ENCODE measurements around the gene LYPD6B.

DNA sequence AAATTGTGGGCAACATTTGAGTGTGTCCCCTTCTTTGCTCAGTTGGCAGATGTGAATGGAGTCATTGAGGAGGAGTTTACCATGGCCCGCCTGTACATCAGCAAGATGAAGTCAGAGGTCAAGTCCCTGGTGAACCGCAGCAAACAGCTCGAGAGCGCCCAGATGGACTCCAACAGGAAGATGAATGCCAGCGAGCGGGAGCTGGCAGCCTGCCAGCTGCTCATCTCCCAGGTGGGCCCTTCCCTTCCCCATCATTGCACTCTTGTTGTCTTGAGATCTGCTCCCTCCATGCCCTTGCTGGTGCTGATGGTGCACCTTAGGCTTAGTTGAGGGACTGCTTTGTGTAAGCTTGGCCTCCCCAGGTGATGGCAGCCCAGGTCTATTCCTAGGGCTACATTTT is 47.5 kb upstream of the LYPD6B start:
- TF ChIP-seq YY1 (IDR thresholded peaks at IDR 0.05; ENCODE audit: extremely low read depth, insufficient replicate concordance, low read depth, low read length) (no peak), EZH2phosphoT487 (IDR thresholded peaks at IDR 0.05; ENCODE audit: borderline replicate concordance) (no peak), FOSL1 (IDR thresholded peaks at IDR 0.05; ENCODE audit: low read depth) (no peak), RAD21 (IDR thresholded peaks at IDR 0.05; ENCODE audit: low read depth) (no peak), POLR2AphosphoS5 (IDR thresholded peaks at IDR 0.05; ENCODE audit: low read depth, low read length) (no peak)
- TF ChIP-seq, protein P1, sequence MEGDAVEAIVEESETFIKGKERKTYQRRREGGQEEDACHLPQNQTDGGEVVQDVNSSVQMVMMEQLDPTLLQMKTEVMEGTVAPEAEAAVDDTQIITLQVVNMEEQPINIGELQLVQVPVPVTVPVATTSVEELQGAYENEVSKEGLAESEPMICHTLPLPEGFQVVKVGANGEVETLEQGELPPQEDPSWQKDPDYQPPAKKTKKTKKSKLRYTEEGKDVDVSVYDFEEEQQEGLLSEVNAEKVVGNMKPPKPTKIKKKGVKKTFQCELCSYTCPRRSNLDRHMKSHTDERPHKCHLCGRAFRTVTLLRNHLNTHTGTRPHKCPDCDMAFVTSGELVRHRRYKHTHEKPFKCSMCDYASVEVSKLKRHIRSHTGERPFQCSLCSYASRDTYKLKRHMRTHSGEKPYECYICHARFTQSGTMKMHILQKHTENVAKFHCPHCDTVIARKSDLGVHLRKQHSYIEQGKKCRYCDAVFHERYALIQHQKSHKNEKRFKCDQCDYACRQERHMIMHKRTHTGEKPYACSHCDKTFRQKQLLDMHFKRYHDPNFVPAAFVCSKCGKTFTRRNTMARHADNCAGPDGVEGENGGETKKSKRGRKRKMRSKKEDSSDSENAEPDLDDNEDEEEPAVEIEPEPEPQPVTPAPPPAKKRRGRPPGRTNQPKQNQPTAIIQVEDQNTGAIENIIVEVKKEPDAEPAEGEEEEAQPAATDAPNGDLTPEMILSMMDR (IDR thresholded peaks at IDR 0.05 in 2 of 3, conservative IDR thresholded peaks at IDR 0.05 in 1 of 3; ENCODE audit: borderline replicate concordance in 1 of 3, insufficient read depth in 1 of 3, low read depth in 2 of 3, low read length in 2 of 3) = no peak
- TF ChIP-seq, protein P2, sequence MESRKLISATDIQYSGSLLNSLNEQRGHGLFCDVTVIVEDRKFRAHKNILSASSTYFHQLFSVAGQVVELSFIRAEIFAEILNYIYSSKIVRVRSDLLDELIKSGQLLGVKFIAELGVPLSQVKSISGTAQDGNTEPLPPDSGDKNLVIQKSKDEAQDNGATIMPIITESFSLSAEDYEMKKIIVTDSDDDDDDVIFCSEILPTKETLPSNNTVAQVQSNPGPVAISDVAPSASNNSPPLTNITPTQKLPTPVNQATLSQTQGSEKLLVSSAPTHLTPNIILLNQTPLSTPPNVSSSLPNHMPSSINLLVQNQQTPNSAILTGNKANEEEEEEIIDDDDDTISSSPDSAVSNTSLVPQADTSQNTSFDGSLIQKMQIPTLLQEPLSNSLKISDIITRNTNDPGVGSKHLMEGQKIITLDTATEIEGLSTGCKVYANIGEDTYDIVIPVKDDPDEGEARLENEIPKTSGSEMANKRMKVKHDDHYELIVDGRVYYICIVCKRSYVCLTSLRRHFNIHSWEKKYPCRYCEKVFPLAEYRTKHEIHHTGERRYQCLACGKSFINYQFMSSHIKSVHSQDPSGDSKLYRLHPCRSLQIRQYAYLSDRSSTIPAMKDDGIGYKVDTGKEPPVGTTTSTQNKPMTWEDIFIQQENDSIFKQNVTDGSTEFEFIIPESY (IDR thresholded peaks at IDR 0.05; ENCODE audit: extremely low read depth, insufficient replicate concordance, low read length) = no peak
- TF ChIP-seq, protein P3, sequence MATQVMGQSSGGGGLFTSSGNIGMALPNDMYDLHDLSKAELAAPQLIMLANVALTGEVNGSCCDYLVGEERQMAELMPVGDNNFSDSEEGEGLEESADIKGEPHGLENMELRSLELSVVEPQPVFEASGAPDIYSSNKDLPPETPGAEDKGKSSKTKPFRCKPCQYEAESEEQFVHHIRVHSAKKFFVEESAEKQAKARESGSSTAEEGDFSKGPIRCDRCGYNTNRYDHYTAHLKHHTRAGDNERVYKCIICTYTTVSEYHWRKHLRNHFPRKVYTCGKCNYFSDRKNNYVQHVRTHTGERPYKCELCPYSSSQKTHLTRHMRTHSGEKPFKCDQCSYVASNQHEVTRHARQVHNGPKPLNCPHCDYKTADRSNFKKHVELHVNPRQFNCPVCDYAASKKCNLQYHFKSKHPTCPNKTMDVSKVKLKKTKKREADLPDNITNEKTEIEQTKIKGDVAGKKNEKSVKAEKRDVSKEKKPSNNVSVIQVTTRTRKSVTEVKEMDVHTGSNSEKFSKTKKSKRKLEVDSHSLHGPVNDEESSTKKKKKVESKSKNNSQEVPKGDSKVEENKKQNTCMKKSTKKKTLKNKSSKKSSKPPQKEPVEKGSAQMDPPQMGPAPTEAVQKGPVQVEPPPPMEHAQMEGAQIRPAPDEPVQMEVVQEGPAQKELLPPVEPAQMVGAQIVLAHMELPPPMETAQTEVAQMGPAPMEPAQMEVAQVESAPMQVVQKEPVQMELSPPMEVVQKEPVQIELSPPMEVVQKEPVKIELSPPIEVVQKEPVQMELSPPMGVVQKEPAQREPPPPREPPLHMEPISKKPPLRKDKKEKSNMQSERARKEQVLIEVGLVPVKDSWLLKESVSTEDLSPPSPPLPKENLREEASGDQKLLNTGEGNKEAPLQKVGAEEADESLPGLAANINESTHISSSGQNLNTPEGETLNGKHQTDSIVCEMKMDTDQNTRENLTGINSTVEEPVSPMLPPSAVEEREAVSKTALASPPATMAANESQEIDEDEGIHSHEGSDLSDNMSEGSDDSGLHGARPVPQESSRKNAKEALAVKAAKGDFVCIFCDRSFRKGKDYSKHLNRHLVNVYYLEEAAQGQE (IDR thresholded peaks at IDR 0.05; ENCODE audit: low read depth) = no peak
